NCI-H2227 (cell line): ENCODE measurements around the gene SLC9A7.
A peak's percentile ranks its signal among the peaks of the same experiment; 100 is the strongest.
"Not testable (repeated sequence)": the region's sequence is repeated elsewhere in the genome, so short reads cannot be mapped to it uniquely, and the experiment has no call there.

ENCODE experiments used
- DNase-seq: peaks from one replicate; lab custom pipeline; 2025; ENCODE audit not compliant: unreplicated experiment; lab: John Stamatoyannopoulos, UW

SLC9A7 gene

GRCh38 chrX:46754586-46755061, 4.3 kb downstream of the SLC9A7 start:
- no peak for DNase-seq

- DNase-seq = no peak
Observed at GRCh38 chrX:46754036-46754435, 4.9 kb downstream of the SLC9A7 start.

- DNase-seq = no peak
Observed at GRCh38 chrX:46750889-46751288, 8.0 kb downstream of the SLC9A7 start.

- DNase-seq = no peak
Observed at GRCh38 chrX:46744009-46744408, 14.9 kb downstream of the SLC9A7 start.

- DNase-seq = no peak
Observed at GRCh38 chrX:46743046-46743445, 15.9 kb downstream of the SLC9A7 start.

GRCh38 chrX:46739736-46740135, 19.2 kb downstream of the SLC9A7 start:
- no peak for DNase-seq

- no peak for DNase-seq
Observed at GRCh38 chrX:46737462-46737861, 21.5 kb downstream of the SLC9A7 start.

GRCh38 chrX:46737041-46737440, 21.9 kb downstream of the SLC9A7 start:
- no peak for DNase-seq

- no peak for DNase-seq
Observed at GRCh38 chrX:46735622-46736021, 23.3 kb downstream of the SLC9A7 start.

- DNase-seq = no peak
Observed at GRCh38 chrX:46733226-46733625, 25.7 kb downstream of the SLC9A7 start.

- DNase-seq = no peak
Observed at GRCh38 chrX:46730765-46731164, 28.2 kb downstream of the SLC9A7 start.

- DNase-seq = no peak
Observed at GRCh38 chrX:46727441-46727840, 31.5 kb downstream of the SLC9A7 start.

GRCh38 chrX:46723569-46723927, 35.4 kb downstream of the SLC9A7 start:
- not testable (repeated sequence) for DNase-seq

- DNase-seq = no peak
Observed at GRCh38 chrX:46722742-46723568, 36.0 kb downstream of the SLC9A7 start.

- DNase-seq = no peak
Observed at GRCh38 chrX:46716796-46717195, 42.1 kb downstream of the SLC9A7 start.

GRCh38 chrX:46715997-46716396, 42.9 kb downstream of the SLC9A7 start:
- no peak for DNase-seq

- DNase-seq = no peak
Observed at GRCh38 chrX:46715530-46715929, 43.4 kb downstream of the SLC9A7 start.

- DNase-seq = no peak
Observed at GRCh38 chrX:46713672-46714490, 45.0 kb downstream of the SLC9A7 start.

GRCh38 chrX:46712764-46713163, 46.2 kb downstream of the SLC9A7 start:
- no peak for DNase-seq

GRCh38 chrX:46710927-46711623, 47.8 kb downstream of the SLC9A7 start:
- DNase-seq = peak; percentile 38

GRCh38 chrX:46710425-46710824, 48.5 kb downstream of the SLC9A7 start:
- DNase-seq = no peak
